ENCODE data around the gene HES5. TPM values are rescaled to one million over a fixed set of nuclear protein-coding genes. Genes with fewer than 3 reads are reported as not detected.

Gene HES5
- total and polyA plus RNA-seq, 7 experiments from 2014 or later = not detected

DNA sequence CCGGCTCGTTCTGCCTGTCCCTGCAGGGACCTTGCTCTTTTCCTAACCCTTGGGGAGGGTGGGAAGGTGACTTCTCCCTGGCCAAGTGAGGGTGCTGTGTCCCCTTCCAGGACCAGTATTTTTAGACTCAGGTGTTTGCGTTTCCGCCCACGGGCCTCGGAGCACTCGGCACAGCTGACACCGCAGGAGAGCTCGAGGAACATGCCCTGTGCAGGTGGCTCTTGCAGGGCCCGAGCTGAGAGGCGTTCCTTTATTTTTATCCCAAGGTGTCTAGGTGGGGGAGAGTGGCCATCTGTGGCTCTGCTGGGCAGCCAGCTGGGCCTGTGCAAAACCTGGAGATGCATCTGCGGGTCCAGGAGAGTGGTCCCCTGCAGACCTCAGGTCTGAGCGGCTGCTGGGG is 38.0 kb downstream of the HES5 start:
- intact Hi-C loops (cut with micrococcal nuclease) = no loop called here
- Histone ChIP-seq H3K9me3 (ENCODE audit: control insufficient read depth in 2 of 3, low read length in 3 of 3) (peaks cover 0 to 14% (median 0%) of the 10 kb centered on the region in 3 experiments), H3K36me3 (ENCODE audit: control insufficient read depth in 2 of 3, insufficient read depth in 3 of 3, low read length in 3 of 3) (peaks cover 0 to 17% (median 0%) of the 10 kb centered on the region in 3 experiments), H3K27ac (ENCODE audit: low read depth, low read length) (no peak overlapping the region), H3K27me3 (ENCODE audit: control insufficient read depth in 2 of 2, insufficient read depth in 2 of 2, low read length in 2 of 2) (no peaks in the 10 kb centered on the region), H3K4me3 (ENCODE audit: low read length) (no peak overlapping the region), H3K4me1 (ENCODE audit: control insufficient read depth in 2 of 2, insufficient read depth in 2 of 2, low read length in 2 of 2) (peaks cover 11 to 25% of the 10 kb centered on the region in 2 donors)
- H3K4me3 Mint-ChIP-seq = no peak overlapping the region
- no peak for DNase-seq
- CTCF ChIA-PET = no interaction called here
- H3K27ac Mint-ChIP-seq = no peak overlapping the region
- peaks cover 5 to 20% (median 15%) of the 10 kb centered on the region in 7 donors for H3K4me1 Mint-ChIP-seq
- no peak for ATAC-seq
- H3K27me3 Mint-ChIP-seq = no peaks in the 10 kb centered on the region
- peaks cover 0 to 22% (median 10%) of the 10 kb centered on the region in 11 donors for H3K9me3 Mint-ChIP-seq
- POLR2A ChIA-PET = no interaction called here
- H3K36me3 Mint-ChIP-seq = peaks cover 15 to 24% (median 20%) of the 10 kb centered on the region in 5 donors

- no peaks in the 10 kb centered on the region for H3K27me3 ChIP-seq (ENCODE audit: control insufficient read depth in 2 of 2, insufficient read depth in 2 of 2, low read length in 2 of 2)
- H3K36me3 ChIP-seq (ENCODE audit: control insufficient read depth in 2 of 3, insufficient read depth in 3 of 3, low read length in 3 of 3) = peaks cover 0 to 18% (median 0%) of the 10 kb centered on the region in 3 experiments
- Mint-ChIP-seq H3K36me3 (peaks cover 15 to 24% (median 20%) of the 10 kb centered on the region in 5 donors), H3K27me3 (no peaks in the 10 kb centered on the region), H3K4me3 (no peak overlapping the region), H3K9me3 (peaks cover 0 to 22% (median 10%) of the 10 kb centered on the region in 11 donors), H3K27ac (no peak overlapping the region), H3K4me1 (peaks cover 5 to 15% (median 15%) of the 10 kb centered on the region in 7 donors)
- no peak for DNase-seq
- intact Hi-C loops (cut with micrococcal nuclease) = no loop called here
- no peak for ATAC-seq
- no peak overlapping the region for H3K27ac ChIP-seq (ENCODE audit: low read depth, low read length)
- POLR2A ChIA-PET = interaction anchor here (0.7 kb wide), 1 partner anchor 8 kb away, joined by 3 read pairs; no protein-coding TSS in a partner anchor
- peaks cover 0 to 14% (median 0%) of the 10 kb centered on the region in 3 experiments for H3K9me3 ChIP-seq (ENCODE audit: control insufficient read depth in 2 of 3, low read length in 3 of 3)
- peaks cover 11 to 14% of the 10 kb centered on the region in 2 donors for H3K4me1 ChIP-seq (ENCODE audit: control insufficient read depth in 2 of 2, insufficient read depth in 2 of 2, low read length in 2 of 2)
- CTCF ChIA-PET = interaction anchor here (0.6 kb wide), 1 partner anchor 34 kb away, joined by 3 read pairs; no protein-coding TSS in a partner anchor
- H3K4me3 ChIP-seq (ENCODE audit: low read length) = no peak overlapping the region
Measured at GRCh38 chr1:2489615-2490014, 40.4 kb downstream of the HES5 start.

- intact Hi-C loops (cut with micrococcal nuclease) = no loop called here
- CTCF ChIA-PET = no interaction called here
- no peak overlapping the region for H3K27ac ChIP-seq (ENCODE audit: low read depth, low read length)
- ATAC-seq (no peak), DNase-seq (no peak)
- peaks cover 0 to 22% (median 10%) of the 10 kb centered on the region in 11 donors for H3K9me3 Mint-ChIP-seq
- peaks cover 5 to 11% of the 10 kb centered on the region in 2 donors for H3K4me1 ChIP-seq (ENCODE audit: control insufficient read depth in 2 of 2, insufficient read depth in 2 of 2, low read length in 2 of 2)
- POLR2A ChIA-PET = interaction anchor here (0.7 to 1.3 kb wide), 3 partner anchors 9 to 59 kb away, joined by 3 read pairs; no protein-coding TSS in a partner anchor
- no peak overlapping the region for H3K4me3 Mint-ChIP-seq
- H3K36me3 Mint-ChIP-seq = peaks cover 15 to 24% (median 20%) of the 10 kb centered on the region in 5 donors
- H3K27me3 Mint-ChIP-seq = no peaks in the 10 kb centered on the region
- peaks cover 0 to 14% (median 0%) of the 10 kb centered on the region in 3 experiments for H3K9me3 ChIP-seq (ENCODE audit: control insufficient read depth in 2 of 3, low read length in 3 of 3)
- no peaks in the 10 kb centered on the region for H3K27me3 ChIP-seq (ENCODE audit: control insufficient read depth in 2 of 2, insufficient read depth in 2 of 2, low read length in 2 of 2)
- H3K4me3 ChIP-seq (ENCODE audit: low read length) = no peak overlapping the region
- H3K4me1 Mint-ChIP-seq = peaks cover under 1 to 12% (median 7%) of the 10 kb centered on the region in 7 donors
- no peak overlapping the region for H3K27ac Mint-ChIP-seq
- peaks cover 0 to 18% (median 0%) of the 10 kb centered on the region in 3 experiments for H3K36me3 ChIP-seq (ENCODE audit: control insufficient read depth in 2 of 3, insufficient read depth in 3 of 3, low read length in 3 of 3)
Measured at GRCh38 chr1:2488688-2489087, 41.4 kb downstream of the HES5 start.

GRCh38 chr1:2486558-2486957 is 43.5 kb downstream of the HES5 start:
- Histone ChIP-seq H3K4me1 (ENCODE audit: control insufficient read depth in 2 of 2, insufficient read depth in 2 of 2, low read length in 2 of 2) (no peaks in the 10 kb centered on the region), H3K36me3 (ENCODE audit: control insufficient read depth in 2 of 3, insufficient read depth in 3 of 3, low read length in 3 of 3) (peaks cover 0 to 18% (median 0%) of the 10 kb centered on the region in 3 experiments), H3K27ac (ENCODE audit: low read depth, low read length) (no peak overlapping the region), H3K27me3 (ENCODE audit: control insufficient read depth in 2 of 2, insufficient read depth in 2 of 2, low read length in 2 of 2) (no peaks in the 10 kb centered on the region), H3K9me3 (ENCODE audit: control insufficient read depth in 2 of 3, low read length in 3 of 3) (peaks cover 0 to 14% (median 0%) of the 10 kb centered on the region in 3 experiments), H3K4me3 (ENCODE audit: low read length) (no peak overlapping the region)
- intact Hi-C loops (cut with micrococcal nuclease) = no loop called here
- no peak for ATAC-seq
- H3K36me3 Mint-ChIP-seq = peaks cover 15 to 24% (median 20%) of the 10 kb centered on the region in 5 donors
- no peaks in the 10 kb centered on the region for H3K27me3 Mint-ChIP-seq
- no peak overlapping the region for H3K27ac Mint-ChIP-seq
- POLR2A ChIA-PET = no interaction called here
- DNase-seq = no peak
- CTCF ChIA-PET = no interaction called here
- no peak overlapping the region for H3K4me3 Mint-ChIP-seq
- peaks cover 0 to 4% (median 0%) of the 10 kb centered on the region in 7 donors for H3K4me1 Mint-ChIP-seq
- peaks cover 0 to 22% (median 10%) of the 10 kb centered on the region in 11 donors for H3K9me3 Mint-ChIP-seq

DNA sequence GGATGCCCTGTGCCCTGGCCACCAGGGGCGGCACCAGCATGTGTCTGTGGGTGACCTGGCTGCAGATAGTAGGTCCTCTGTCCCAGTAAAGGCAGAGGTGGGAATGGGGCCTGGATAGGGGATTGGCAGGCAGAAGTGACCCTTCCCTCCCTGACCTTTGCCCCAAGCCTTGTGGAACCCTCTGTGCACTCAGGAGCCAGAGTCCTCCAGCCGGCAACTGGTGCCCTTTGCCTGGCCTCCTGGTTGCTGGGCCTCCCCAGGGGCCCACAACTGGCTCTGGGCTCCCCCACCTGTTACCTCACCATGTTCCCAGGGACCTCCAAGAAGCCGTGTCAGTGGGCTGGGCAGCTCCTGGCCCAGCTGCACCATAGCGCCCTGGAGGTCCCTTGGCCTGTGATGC is 44.0 kb downstream of the HES5 start:
- intact Hi-C loops (cut with micrococcal nuclease) = no loop called here
- H3K27me3 Mint-ChIP-seq = no peaks in the 10 kb centered on the region

DNA sequence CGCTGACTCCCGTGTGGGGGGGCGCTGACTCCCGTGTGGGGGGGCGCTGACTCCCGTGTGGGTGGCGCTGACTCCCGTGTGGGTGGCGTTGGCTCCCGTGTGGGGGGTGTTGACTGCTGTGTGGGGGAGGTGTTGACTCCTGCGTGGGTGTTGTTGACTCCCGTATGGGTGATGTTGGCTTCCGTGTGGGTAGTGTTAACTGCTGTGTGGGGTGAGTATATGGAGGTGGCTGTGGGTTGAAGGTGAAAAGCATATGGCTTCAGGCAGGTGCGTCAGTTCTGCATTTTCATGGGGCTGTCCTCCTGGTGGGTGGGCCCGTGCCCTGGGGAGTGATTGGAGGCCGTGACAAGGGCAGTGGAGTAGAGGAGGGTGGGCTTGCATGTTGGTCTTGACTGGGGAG is 46.1 kb downstream of the HES5 start:
- Mint-ChIP-seq H3K27me3 (no peaks in the 10 kb centered on the region), H3K36me3 (peaks cover 8 to 18% (median 14%) of the 10 kb centered on the region in 5 donors), H3K27ac (peak overlapping the region in 1 of 9 donors; percentile 8), H3K4me3 (no peak overlapping the region), H3K4me1 (peaks cover 0 to 4% (median 0%) of the 10 kb centered on the region in 7 donors), H3K9me3 (peaks cover 0 to 16% (median 7%) of the 10 kb centered on the region in 11 donors)
- Histone ChIP-seq H3K9me3 (ENCODE audit: control insufficient read depth in 2 of 3, low read length in 3 of 3) (peaks cover 0 to 10% (median 0%) of the 10 kb centered on the region in 3 experiments), H3K4me1 (ENCODE audit: control insufficient read depth in 2 of 2, insufficient read depth in 2 of 2, low read length in 2 of 2) (no peaks in the 10 kb centered on the region), H3K4me3 (ENCODE audit: low read length) (no peak overlapping the region), H3K36me3 (ENCODE audit: control insufficient read depth in 2 of 3, insufficient read depth in 3 of 3, low read length in 3 of 3) (peaks cover 0 to 14% (median 0%) of the 10 kb centered on the region in 3 experiments), H3K27ac (ENCODE audit: low read depth, low read length) (no peak overlapping the region), H3K27me3 (ENCODE audit: control insufficient read depth in 2 of 2, insufficient read depth in 2 of 2, low read length in 2 of 2) (no peaks in the 10 kb centered on the region)
- ChIA-PET CTCF (interaction anchor here (0.6 kb wide), 1 partner anchor 62 kb away, joined by 3 read pairs; no protein-coding TSS in a partner anchor), POLR2A (no interaction called here)
- ATAC-seq (no peak), DNase-seq (no peak)
- intact Hi-C loops (cut with micrococcal nuclease) = no loop called here

More for the DNA sequence above, 44.0 kb downstream of the HES5 start:
- DNase-seq (no peak), ATAC-seq (no peak)
- Mint-ChIP-seq H3K36me3 (peaks cover 15 to 24% (median 20%) of the 10 kb centered on the region in 5 donors), H3K9me3 (peaks cover 0 to 22% (median 10%) of the 10 kb centered on the region in 11 donors), H3K4me3 (no peak overlapping the region), H3K4me1 (peaks cover 0 to 4% (median 0%) of the 10 kb centered on the region in 7 donors), H3K27ac (no peak overlapping the region)
- ChIA-PET CTCF (interaction anchor here (0.7 kb wide), 1 partner anchor 12 kb away, joined by 3 read pairs; no protein-coding TSS in a partner anchor), POLR2A (no interaction called here)
- Histone ChIP-seq H3K27ac (ENCODE audit: low read depth, low read length) (no peak overlapping the region), H3K9me3 (ENCODE audit: control insufficient read depth in 2 of 3, low read length in 3 of 3) (peaks cover 0 to 14% (median 0%) of the 10 kb centered on the region in 3 experiments), H3K4me3 (ENCODE audit: low read length) (no peak overlapping the region), H3K27me3 (ENCODE audit: control insufficient read depth in 2 of 2, insufficient read depth in 2 of 2, low read length in 2 of 2) (no peaks in the 10 kb centered on the region), H3K36me3 (ENCODE audit: control insufficient read depth in 2 of 3, insufficient read depth in 3 of 3, low read length in 3 of 3) (peaks cover 0 to 18% (median 0%) of the 10 kb centered on the region in 3 experiments), H3K4me1 (ENCODE audit: control insufficient read depth in 2 of 2, insufficient read depth in 2 of 2, low read length in 2 of 2) (no peaks in the 10 kb centered on the region)
